Measurements from ENCODE around the gene PPP2R1A.

DNA sequence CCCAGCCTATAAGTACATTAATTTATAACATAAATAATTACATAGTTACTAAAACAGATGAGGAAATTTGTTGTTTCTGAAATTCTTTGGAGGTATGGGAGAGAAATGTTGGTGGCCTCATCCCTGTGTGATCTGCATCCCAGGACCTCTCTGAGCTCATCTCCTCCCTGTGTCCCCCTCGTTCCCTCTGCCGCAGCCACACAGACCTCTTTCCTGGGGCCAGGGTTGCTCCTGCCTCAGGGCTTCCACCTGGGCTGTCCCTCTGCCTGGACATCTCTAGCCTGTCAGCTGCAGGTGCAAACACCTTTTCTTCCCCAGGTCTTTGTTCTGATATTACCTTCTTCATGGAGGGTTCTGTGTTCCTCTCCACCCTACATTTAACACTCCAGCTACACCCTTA, 83.4 kb downstream of the PPP2R1A start:
- TF ChIP-seq, protein P1, sequence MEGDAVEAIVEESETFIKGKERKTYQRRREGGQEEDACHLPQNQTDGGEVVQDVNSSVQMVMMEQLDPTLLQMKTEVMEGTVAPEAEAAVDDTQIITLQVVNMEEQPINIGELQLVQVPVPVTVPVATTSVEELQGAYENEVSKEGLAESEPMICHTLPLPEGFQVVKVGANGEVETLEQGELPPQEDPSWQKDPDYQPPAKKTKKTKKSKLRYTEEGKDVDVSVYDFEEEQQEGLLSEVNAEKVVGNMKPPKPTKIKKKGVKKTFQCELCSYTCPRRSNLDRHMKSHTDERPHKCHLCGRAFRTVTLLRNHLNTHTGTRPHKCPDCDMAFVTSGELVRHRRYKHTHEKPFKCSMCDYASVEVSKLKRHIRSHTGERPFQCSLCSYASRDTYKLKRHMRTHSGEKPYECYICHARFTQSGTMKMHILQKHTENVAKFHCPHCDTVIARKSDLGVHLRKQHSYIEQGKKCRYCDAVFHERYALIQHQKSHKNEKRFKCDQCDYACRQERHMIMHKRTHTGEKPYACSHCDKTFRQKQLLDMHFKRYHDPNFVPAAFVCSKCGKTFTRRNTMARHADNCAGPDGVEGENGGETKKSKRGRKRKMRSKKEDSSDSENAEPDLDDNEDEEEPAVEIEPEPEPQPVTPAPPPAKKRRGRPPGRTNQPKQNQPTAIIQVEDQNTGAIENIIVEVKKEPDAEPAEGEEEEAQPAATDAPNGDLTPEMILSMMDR (IDR thresholded peaks at IDR 0.05; ENCODE audit: insufficient read depth, low read length): no peak
- no peak for TF ChIP-seq GABPA (IDR thresholded peaks at IDR 0.05; ENCODE audit: low read depth)
